GM18519 (cell line): ENCODE results near the gene PDE1C.
"Not testable (repeated sequence)": the region's sequence is repeated elsewhere in the genome, so short reads cannot be mapped to it uniquely, and the experiment has no call there.

Experiments
- ATAC-seq: cut with Tn5 transposase; IDR thresholded peaks from one replicate; pipeline ENCODE4 v1.9.1; 2021; ENCODE audit warnings: mild to moderate bottlenecking, moderate library complexity; ENCODE audit not compliant: unreplicated experiment, low FRiP score

The PDE1C gene

GRCh38 chr7:31864646-31865045, 205.6 kb downstream of the PDE1C start:
- no peak for ATAC-seq

GRCh38 chr7:31860925-31861324, 209.3 kb downstream of the PDE1C start:
- ATAC-seq: no peak

GRCh38 chr7:31858055-31858454, 212.2 kb downstream of the PDE1C start:
- ATAC-seq: no peak

- ATAC-seq: no peak
These were observed 213.0 kb downstream of the PDE1C start for GRCh38 chr7:31857172-31857571.

- ATAC-seq: no peak
These were observed 213.9 kb downstream of the PDE1C start for GRCh38 chr7:31856337-31856736.

- no peak for ATAC-seq
These were observed 214.7 kb downstream of the PDE1C start for GRCh38 chr7:31855530-31855929.

GRCh38 chr7:31853380-31853779, 216.8 kb downstream of the PDE1C start:
- ATAC-seq: no peak

GRCh38 chr7:31852462-31852861, 217.7 kb downstream of the PDE1C start:
- ATAC-seq: no peak

- ATAC-seq: no peak
These were observed 219.1 kb downstream of the PDE1C start for GRCh38 chr7:31851119-31851518.

- ATAC-seq: no peak
These were observed 219.6 kb downstream of the PDE1C start for GRCh38 chr7:31850601-31851000.

GRCh38 chr7:31850066-31850465, 220.1 kb downstream of the PDE1C start:
- ATAC-seq: no peak

GRCh38 chr7:31835471-31835870, 234.7 kb downstream of the PDE1C start:
- no peak for ATAC-seq

- ATAC-seq: not testable (repeated sequence)
These were observed 236.6 kb downstream of the PDE1C start for GRCh38 chr7:31833625-31834024.

- no peak for ATAC-seq
These were observed 241.7 kb downstream of the PDE1C start for GRCh38 chr7:31828520-31828919.

GRCh38 chr7:31825576-31825975, 244.6 kb downstream of the PDE1C start:
- ATAC-seq: no peak

GRCh38 chr7:31819031-31819430, 251.2 kb downstream of the PDE1C start:
- ATAC-seq: no peak

- no peak for ATAC-seq
These were observed 253.4 kb downstream of the PDE1C start for GRCh38 chr7:31816810-31817209.

- ATAC-seq: no peak
These were observed 254.4 kb downstream of the PDE1C start for GRCh38 chr7:31815796-31816195.

- ATAC-seq: no peak
These were observed 256.0 kb downstream of the PDE1C start for GRCh38 chr7:31814187-31814586.

- ATAC-seq: peak; percentile 77
These were observed 258.4 kb downstream of the PDE1C start for GRCh38 chr7:31811650-31812461.

GRCh38 chr7:31805209-31805818, 264.9 kb downstream of the PDE1C start:
- peak; percentile 95 for ATAC-seq

- no peak for ATAC-seq
These were observed 273.8 kb downstream of the PDE1C start for GRCh38 chr7:31796375-31796774.
